ENCODE results near the gene GPR21. TPM values are rescaled to one million over a fixed set of nuclear protein-coding genes. Genes with fewer than 3 reads are reported as not detected.

The GPR21 gene
- total and polyA plus RNA-seq, 2 experiments from 2014 or later, result 0.90 TPM; not detected in 1

GRCh38 chr9:123067136-123067535 is 33.7 kb downstream of the GPR21 start:
- no peak overlapping the region for H3K4me3 Mint-ChIP-seq
- Histone ChIP-seq H3K36me3 (ENCODE audit: insufficient read depth) (peaks cover 19% of the 10 kb centered on the region), H2AFZ (no peak overlapping the region), H3K9me2 (ENCODE audit: insufficient read depth) (no peaks in the 10 kb centered on the region), H3K4me1 (ENCODE audit: insufficient read depth) (peaks cover 23% of the 10 kb centered on the region), H3K4me3 (no peak overlapping the region), H3K27ac (ENCODE audit: low read depth) (no peak overlapping the region), H3K27me3 (ENCODE audit: insufficient read depth) (no peaks in the 10 kb centered on the region), H4K20me1 (replicated peaks; ENCODE audit: insufficient read depth) (no peaks in the 10 kb centered on the region; the same call in 1 of the 2 replicates), H3K79me2 (replicated peaks; ENCODE audit: insufficient read depth) (no peaks in the 10 kb centered on the region), H3K4me2 (no peak overlapping the region), H3F3A (replicated peaks; ENCODE audit: low read depth) (no peaks in the 10 kb centered on the region)
- peaks cover 2% of the 10 kb centered on the region for H3K27me3 Mint-ChIP-seq (ENCODE audit: insufficient read depth, low read depth, poor library complexity)
- ATAC-seq (no peak), DNase-seq (ENCODE audit: low spot score) (no peak)
- no peak overlapping the region for H3K27ac Mint-ChIP-seq
- TF ChIP-seq JUNB (IDR thresholded peaks at IDR 0.05; ENCODE audit: unreplicated experiment), result no peak
- no peak for TF ChIP-seq EZH2 (IDR thresholded peaks at IDR 0.05; ENCODE audit: low read depth, unreplicated experiment)
- no peak for TF ChIP-seq EZH2phosphoT487 (IDR thresholded peaks at IDR 0.05; ENCODE audit: unreplicated experiment)
- TF ChIP-seq ZNF331 (CRISPR knock-in tag; IDR thresholded peaks at IDR 0.05; ENCODE audit: low read depth), result no peak
- TF ChIP-seq CTCF (conservative IDR thresholded peaks at IDR 0.05; ENCODE audit: low read depth in 2 of 2), result no peak
- TF ChIP-seq REST (IDR thresholded peaks at IDR 0.05; ENCODE audit: unreplicated experiment), result no peak
- no peak for TF ChIP-seq ZNF462 (CRISPR knock-in tag; IDR thresholded peaks at IDR 0.05)
- TF ChIP-seq ETS1 (IDR thresholded peaks at IDR 0.05), result no peak
- no peak for TF ChIP-seq POLR2AphosphoS5 (IDR thresholded peaks at IDR 0.05; ENCODE audit: low read depth)
- TF ChIP-seq STAT1 (IDR thresholded peaks at IDR 0.05; ENCODE audit: unreplicated experiment), result no peak
- no peak for TF ChIP-seq CREB1 (CRISPR knock-in tag; IDR thresholded peaks at IDR 0.05; ENCODE audit: low read depth)
- TF ChIP-seq NANOG (IDR thresholded peaks at IDR 0.05; ENCODE audit: borderline replicate concordance), result no peak
- no peak for TF ChIP-seq ZNF114 (CRISPR knock-in tag; IDR thresholded peaks at IDR 0.05)
- peaks cover 21% of the 10 kb centered on the region for H3K4me1 Mint-ChIP-seq
- H3K36me3 Mint-ChIP-seq (ENCODE audit: low read depth), result peaks cover 32% of the 10 kb centered on the region
- H3K9me3 Mint-ChIP-seq, result no peaks in the 10 kb centered on the region
